Measurements from ENCODE around the gene FHAD1. TPM values are rescaled to one million over a fixed set of nuclear protein-coding genes. Genes with fewer than 3 reads are reported as not detected.

FHAD1 gene
- total and polyA plus RNA-seq, 9 of the 15 experiments (the other 6 are each of a cell fraction or from before 2014, with no cell fraction given): 0.32 to 2.1 (median 1.5) TPM; not detected in 1

DNA sequence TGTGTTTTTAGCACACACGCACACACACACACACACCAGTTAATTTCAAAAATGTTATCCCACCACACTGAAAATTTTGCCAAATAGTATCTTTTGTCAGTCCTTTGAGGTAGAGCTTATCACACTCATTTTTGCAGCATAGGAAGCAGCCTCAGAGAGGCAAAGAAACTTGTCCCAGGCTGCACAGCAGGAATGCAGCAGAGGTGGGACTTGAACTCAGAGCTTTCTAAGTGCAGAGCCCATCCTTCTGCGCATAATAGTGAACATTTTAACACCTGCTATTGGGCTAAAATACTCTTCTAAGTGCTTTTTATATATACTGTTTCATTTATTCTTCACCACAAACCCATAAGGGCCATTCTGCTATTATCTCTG, 15.0 kb downstream of the FHAD1 start (continued):
- TF ChIP-seq, protein P1, sequence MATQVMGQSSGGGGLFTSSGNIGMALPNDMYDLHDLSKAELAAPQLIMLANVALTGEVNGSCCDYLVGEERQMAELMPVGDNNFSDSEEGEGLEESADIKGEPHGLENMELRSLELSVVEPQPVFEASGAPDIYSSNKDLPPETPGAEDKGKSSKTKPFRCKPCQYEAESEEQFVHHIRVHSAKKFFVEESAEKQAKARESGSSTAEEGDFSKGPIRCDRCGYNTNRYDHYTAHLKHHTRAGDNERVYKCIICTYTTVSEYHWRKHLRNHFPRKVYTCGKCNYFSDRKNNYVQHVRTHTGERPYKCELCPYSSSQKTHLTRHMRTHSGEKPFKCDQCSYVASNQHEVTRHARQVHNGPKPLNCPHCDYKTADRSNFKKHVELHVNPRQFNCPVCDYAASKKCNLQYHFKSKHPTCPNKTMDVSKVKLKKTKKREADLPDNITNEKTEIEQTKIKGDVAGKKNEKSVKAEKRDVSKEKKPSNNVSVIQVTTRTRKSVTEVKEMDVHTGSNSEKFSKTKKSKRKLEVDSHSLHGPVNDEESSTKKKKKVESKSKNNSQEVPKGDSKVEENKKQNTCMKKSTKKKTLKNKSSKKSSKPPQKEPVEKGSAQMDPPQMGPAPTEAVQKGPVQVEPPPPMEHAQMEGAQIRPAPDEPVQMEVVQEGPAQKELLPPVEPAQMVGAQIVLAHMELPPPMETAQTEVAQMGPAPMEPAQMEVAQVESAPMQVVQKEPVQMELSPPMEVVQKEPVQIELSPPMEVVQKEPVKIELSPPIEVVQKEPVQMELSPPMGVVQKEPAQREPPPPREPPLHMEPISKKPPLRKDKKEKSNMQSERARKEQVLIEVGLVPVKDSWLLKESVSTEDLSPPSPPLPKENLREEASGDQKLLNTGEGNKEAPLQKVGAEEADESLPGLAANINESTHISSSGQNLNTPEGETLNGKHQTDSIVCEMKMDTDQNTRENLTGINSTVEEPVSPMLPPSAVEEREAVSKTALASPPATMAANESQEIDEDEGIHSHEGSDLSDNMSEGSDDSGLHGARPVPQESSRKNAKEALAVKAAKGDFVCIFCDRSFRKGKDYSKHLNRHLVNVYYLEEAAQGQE (IDR thresholded peaks at IDR 0.05; ENCODE audit: borderline replicate concordance): no peak
- TF ChIP-seq, protein P1 (CRISPR knock-in tag; IDR thresholded peaks at IDR 0.05; ENCODE audit: low read depth): no peak
- TF ChIP-seq RBM25 (IDR thresholded peaks at IDR 0.05; ENCODE audit: low read depth, low read length, severe bottlenecking): peak; percentile 41
- no peak for TF ChIP-seq PHF21A (IDR thresholded peaks at IDR 0.05; ENCODE audit: borderline replicate concordance, low read depth)
- no peak for TF ChIP-seq MAFF (IDR thresholded peaks at IDR 0.05; ENCODE audit: low read length)
- no peak for TF ChIP-seq TCF3 (CRISPR knock-in tag; IDR thresholded peaks at IDR 0.05)
- TF ChIP-seq ZNF143 (CRISPR knock-in tag; IDR thresholded peaks at IDR 0.05): no peak
- TF ChIP-seq CBX1 (IDR thresholded peaks at IDR 0.05; ENCODE audit: low read depth): 0 out of 2 replicates have a peak, but pooled peaks have one; percentile 40
- no peak for TF ChIP-seq DACH1 (IDR thresholded peaks at IDR 0.05; ENCODE audit: partially characterized antibody)
- TF ChIP-seq MCM3 (IDR thresholded peaks at IDR 0.05): no peak
- TF ChIP-seq, protein P2, sequence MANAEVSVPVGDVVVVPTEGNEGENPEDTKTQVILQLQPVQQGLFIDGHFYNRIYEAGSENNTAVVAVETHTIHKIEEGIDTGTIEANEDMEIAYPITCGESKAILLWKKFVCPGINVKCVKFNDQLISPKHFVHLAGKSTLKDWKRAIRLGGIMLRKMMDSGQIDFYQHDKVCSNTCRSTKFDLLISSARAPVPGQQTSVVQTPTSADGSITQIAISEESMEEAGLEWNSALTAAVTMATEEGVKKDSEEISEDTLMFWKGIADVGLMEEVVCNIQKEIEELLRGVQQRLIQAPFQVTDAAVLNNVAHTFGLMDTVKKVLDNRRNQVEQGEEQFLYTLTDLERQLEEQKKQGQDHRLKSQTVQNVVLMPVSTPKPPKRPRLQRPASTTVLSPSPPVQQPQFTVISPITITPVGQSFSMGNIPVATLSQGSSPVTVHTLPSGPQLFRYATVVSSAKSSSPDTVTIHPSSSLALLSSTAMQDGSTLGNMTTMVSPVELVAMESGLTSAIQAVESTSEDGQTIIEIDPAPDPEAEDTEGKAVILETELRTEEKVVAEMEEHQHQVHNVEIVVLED (CRISPR knock-in tag; IDR thresholded peaks at IDR 0.05): no peak
- TF ChIP-seq KDM1A (IDR thresholded peaks at IDR 0.05): 0 out of 4 replicates have a peak, but pooled peaks of 1 of the 2 experiments have one; percentile 33
- TF ChIP-seq, protein P3, sequence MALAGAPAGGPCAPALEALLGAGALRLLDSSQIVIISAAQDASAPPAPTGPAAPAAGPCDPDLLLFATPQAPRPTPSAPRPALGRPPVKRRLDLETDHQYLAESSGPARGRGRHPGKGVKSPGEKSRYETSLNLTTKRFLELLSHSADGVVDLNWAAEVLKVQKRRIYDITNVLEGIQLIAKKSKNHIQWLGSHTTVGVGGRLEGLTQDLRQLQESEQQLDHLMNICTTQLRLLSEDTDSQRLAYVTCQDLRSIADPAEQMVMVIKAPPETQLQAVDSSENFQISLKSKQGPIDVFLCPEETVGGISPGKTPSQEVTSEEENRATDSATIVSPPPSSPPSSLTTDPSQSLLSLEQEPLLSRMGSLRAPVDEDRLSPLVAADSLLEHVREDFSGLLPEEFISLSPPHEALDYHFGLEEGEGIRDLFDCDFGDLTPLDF (CRISPR knock-in tag; IDR thresholded peaks at IDR 0.05): no peak
- TF ChIP-seq, protein P4, sequence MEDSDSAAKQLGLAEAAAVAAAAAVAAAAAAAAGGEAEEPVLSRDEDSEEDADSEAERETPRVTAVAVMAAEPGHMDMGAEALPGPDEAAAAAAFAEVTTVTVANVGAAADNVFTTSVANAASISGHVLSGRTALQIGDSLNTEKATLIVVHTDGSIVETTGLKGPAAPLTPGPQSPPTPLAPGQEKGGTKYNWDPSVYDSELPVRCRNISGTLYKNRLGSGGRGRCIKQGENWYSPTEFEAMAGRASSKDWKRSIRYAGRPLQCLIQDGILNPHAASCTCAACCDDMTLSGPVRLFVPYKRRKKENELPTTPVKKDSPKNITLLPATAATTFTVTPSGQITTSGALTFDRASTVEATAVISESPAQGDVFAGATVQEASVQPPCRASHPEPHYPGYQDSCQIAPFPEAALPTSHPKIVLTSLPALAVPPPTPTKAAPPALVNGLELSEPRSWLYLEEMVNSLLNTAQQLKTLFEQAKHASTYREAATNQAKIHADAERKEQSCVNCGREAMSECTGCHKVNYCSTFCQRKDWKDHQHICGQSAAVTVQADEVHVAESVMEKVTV (CRISPR knock-in tag; IDR thresholded peaks at IDR 0.05): no peak

Data from K562 (cell line).